SK-N-SH (cell line): ENCODE results near the gene SLC29A1.

Experiments
- EP300 ChIP-seq, 2 experiments: IDR thresholded peaks; 2 replicates each; pipeline versions ENCODE4 v1.4.0 to v1.6.1; 2012; ENCODE audit warnings: borderline replicate concordance in 1 of 2, low read depth in 1 of 2, low read length in 1 of 2
- EZH2phosphoT487 ChIP-seq: fragments of 200-600 bp; sonication (generic); IDR thresholded peaks from 2 replicates; pipeline ENCODE4 v1.6.1; 2017; ENCODE audit warnings: low read depth, mixed run types, mild to moderate bottlenecking, antibody characterized with exemption, moderate library complexity, borderline replicate concordance
- GABPA ChIP-seq: IDR thresholded peaks from 2 replicates; pipeline ENCODE4 v1.4.0; 2012; ENCODE audit warnings: low read depth, mild to moderate bottlenecking
- JUND ChIP-seq: IDR thresholded peaks from 2 replicates; pipeline ENCODE4 v1.4.0; 2012
- RAD21 ChIP-seq: IDR thresholded peaks from 2 replicates; pipeline ENCODE4 v1.6.1; 2012; ENCODE audit warnings: mild to moderate bottlenecking, low read length
- RFX5 ChIP-seq: IDR thresholded peaks from 2 replicates; pipeline ENCODE4 v1.6.1; 2012; ENCODE audit warnings: mild to moderate bottlenecking, improper control_type of control experiment, low read length
- TCF12 ChIP-seq: IDR thresholded peaks from 2 replicates; pipeline ENCODE4 v1.4.0; 2012
- TF ChIP-seq, protein P1 (sequence below): fragments of 200-600 bp; sonication (generic); IDR thresholded peaks from 2 replicates; pipeline ENCODE4 v1.6.1; 2017; ENCODE audit warnings: antibody characterized with exemption, mild to moderate bottlenecking, moderate library complexity
- TF ChIP-seq, protein P2 (sequence below): fragments of 150-350 bp; IDR thresholded peaks from 2 replicates; pipeline ENCODE4 v1.6.1; 2017; ENCODE audit warnings: antibody characterized with exemption, low read length, low read depth, borderline replicate concordance

DNA sequence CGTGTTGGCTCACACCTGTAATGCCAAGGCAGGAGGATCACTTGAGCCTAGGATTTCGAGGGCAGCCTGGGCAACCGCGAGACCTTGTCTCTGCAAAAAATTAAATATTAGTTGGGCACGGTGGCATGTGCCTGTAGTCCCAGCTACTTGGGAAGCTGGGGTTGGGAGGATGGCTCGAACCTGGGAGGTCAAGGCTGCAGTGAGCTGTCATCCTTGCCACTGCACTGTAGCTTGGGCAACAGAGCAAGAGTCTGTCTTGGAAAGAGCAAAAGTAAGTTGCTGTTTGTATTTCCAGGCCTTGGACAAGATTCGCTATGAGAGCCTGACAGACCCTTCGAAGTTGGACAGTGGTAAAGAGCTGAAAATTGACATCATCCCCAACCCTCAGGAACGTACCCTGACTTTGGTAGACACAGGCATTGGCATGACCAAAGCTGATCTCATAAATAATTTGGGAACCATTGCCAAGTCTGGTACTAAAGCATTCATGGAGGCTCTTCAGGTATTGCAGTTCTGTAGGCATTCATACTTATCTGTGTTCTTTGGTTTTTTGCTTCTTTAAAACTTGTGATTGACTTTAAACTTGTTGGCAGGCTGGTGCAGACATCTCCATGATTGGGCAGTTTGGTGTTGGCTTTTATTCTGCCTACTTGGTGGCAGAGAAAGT is 25.8 kb downstream of the SLC29A1 start:
- TF ChIP-seq RAD21 (no peak), TCF12 (no peak), JUND (no peak), GABPA (no peak), EP300 (IDR thresholded peaks at IDR 0.05; ENCODE audit: borderline replicate concordance in 1 of 2, low read depth in 1 of 2, low read length in 1 of 2) (no peak), EZH2phosphoT487 (no peak), RFX5 (no peak)
- TF ChIP-seq, protein P1, sequence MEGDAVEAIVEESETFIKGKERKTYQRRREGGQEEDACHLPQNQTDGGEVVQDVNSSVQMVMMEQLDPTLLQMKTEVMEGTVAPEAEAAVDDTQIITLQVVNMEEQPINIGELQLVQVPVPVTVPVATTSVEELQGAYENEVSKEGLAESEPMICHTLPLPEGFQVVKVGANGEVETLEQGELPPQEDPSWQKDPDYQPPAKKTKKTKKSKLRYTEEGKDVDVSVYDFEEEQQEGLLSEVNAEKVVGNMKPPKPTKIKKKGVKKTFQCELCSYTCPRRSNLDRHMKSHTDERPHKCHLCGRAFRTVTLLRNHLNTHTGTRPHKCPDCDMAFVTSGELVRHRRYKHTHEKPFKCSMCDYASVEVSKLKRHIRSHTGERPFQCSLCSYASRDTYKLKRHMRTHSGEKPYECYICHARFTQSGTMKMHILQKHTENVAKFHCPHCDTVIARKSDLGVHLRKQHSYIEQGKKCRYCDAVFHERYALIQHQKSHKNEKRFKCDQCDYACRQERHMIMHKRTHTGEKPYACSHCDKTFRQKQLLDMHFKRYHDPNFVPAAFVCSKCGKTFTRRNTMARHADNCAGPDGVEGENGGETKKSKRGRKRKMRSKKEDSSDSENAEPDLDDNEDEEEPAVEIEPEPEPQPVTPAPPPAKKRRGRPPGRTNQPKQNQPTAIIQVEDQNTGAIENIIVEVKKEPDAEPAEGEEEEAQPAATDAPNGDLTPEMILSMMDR: no peak
- TF ChIP-seq, protein P2, sequence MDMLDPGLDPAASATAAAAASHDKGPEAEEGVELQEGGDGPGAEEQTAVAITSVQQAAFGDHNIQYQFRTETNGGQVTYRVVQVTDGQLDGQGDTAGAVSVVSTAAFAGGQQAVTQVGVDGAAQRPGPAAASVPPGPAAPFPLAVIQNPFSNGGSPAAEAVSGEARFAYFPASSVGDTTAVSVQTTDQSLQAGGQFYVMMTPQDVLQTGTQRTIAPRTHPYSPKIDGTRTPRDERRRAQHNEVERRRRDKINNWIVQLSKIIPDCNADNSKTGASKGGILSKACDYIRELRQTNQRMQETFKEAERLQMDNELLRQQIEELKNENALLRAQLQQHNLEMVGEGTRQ: no peak
